IMR-90 (cell line): ENCODE measurements around the gene HMCN1. TPM values are rescaled to one million over a fixed set of nuclear protein-coding genes. Genes with fewer than 3 reads are reported as not detected.

Experiments used
- ATAC-seq: fragments of 200-7000 bp; cut with Tn5 transposase; 2 replicates; pipeline ENCODE4 v1.9.1; 2020; ENCODE audit warnings: low read depth, mild to moderate bottlenecking, moderate library complexity
- BruUV-seq: library from RNA; stranded (reverse); fragments of 400-500 nt; replicated peaks from 2 replicates; lab custom pipeline; 2021; lab: Mats Ljungman, UMichigan
- CTCF ChIA-PET: fragments of 300-600 bp; formaldehyde crosslinking; extraction: SDS; loops from one replicate; lab custom pipeline; 2021; ENCODE audit warnings: antibody characterized with exemption; lab: Yijun Ruan, JAX
- POLR2A ChIA-PET: fragments of 300-600 bp; sonication (Branson Sonifier 250); formaldehyde crosslinking; loops from one replicate; lab custom pipeline; 2022; ENCODE audit warnings: antibody characterized with exemption; ENCODE audit not compliant: unreplicated experiment; lab: Charles Lee
- DNase-seq: peaks from one replicate; pipeline ENCODE4 v3.0.0; 2013
- H2AFZ ChIP-seq: replicated peaks from 2 replicates; pipeline ENCODE3; 2013; ENCODE audit warnings: low read length, mild to moderate bottlenecking; ENCODE audit not compliant: poor library complexity
- H2AK5ac ChIP-seq: 2 replicates; pipeline ENCODE4 v1.6.1; 2013; ENCODE audit warnings: low read depth, low read length, inconsistent platforms
- H2AK9ac ChIP-seq: replicated peaks from 2 replicates; pipeline ENCODE3; 2013; ENCODE audit warnings: mild to moderate bottlenecking, low read depth, low read length, moderate library complexity; ENCODE audit not compliant: poor library complexity
- H2BK120ac ChIP-seq: 2 replicates; pipeline ENCODE4 v1.6.1; 2013; ENCODE audit warnings: low read depth, low read length, inconsistent platforms
- H2BK15ac ChIP-seq: 3 replicates; pipeline ENCODE4 v1.6.1; 2013; ENCODE audit warnings: low read depth, low read length, inconsistent platforms
- H2BK20ac ChIP-seq: 2 replicates; pipeline ENCODE4 v1.6.1; 2013; ENCODE audit warnings: low read depth, mild to moderate bottlenecking, inconsistent platforms, low read length, moderate library complexity
- H2BK5ac ChIP-seq: 2 replicates; pipeline ENCODE4 v1.6.1; 2013; ENCODE audit warnings: mild to moderate bottlenecking, low read depth, low read length, inconsistent platforms; ENCODE audit not compliant: poor library complexity, severe bottlenecking
- H3K14ac ChIP-seq: replicated peaks from 2 replicates; pipeline ENCODE4 v1.6.1; 2013; ENCODE audit warnings: low read depth, low read length, inconsistent platforms
- H3K18ac ChIP-seq: 2 replicates; pipeline ENCODE4 v1.6.1; 2013; ENCODE audit warnings: low read depth, low read length, control low read depth
- H3K23ac ChIP-seq: 2 replicates; pipeline ENCODE4 v1.6.1; 2013; ENCODE audit warnings: low read depth, low read length, inconsistent platforms
- H3K27ac ChIP-seq: 2 replicates; pipeline ENCODE4 v1.5.1; 2013; ENCODE audit warnings: mild to moderate bottlenecking, control low read depth, low read length; ENCODE audit not compliant: insufficient read depth
- H3K27me3 ChIP-seq: 2 replicates; pipeline ENCODE4 v1.6.1; 2013; ENCODE audit warnings: low read length; ENCODE audit not compliant: control insufficient read depth, insufficient read depth
- H3K36me3 ChIP-seq: 2 replicates; pipeline ENCODE4 v1.6.1; 2013; ENCODE audit warnings: low read length, mixed read lengths; ENCODE audit not compliant: control insufficient read depth, insufficient read depth
- H3K4ac ChIP-seq: 2 replicates; pipeline ENCODE4 v1.6.1; 2013; ENCODE audit warnings: low read depth, low read length, inconsistent platforms
- H3K4me1 ChIP-seq: 2 replicates; pipeline ENCODE4 v1.6.1; 2013; ENCODE audit warnings: low read length, mixed read lengths; ENCODE audit not compliant: control insufficient read depth, insufficient read depth
- H3K4me2 ChIP-seq: 2 replicates; pipeline ENCODE4 v1.6.1; 2013; ENCODE audit warnings: low read depth, mild to moderate bottlenecking, control low read depth, low read length, moderate library complexity
- H3K4me3 ChIP-seq: 2 replicates; pipeline ENCODE4 v1.5.1; 2013; ENCODE audit warnings: low read depth, mild to moderate bottlenecking, control low read depth, low read length, moderate library complexity; ENCODE audit not compliant: insufficient read depth
- H3K56ac ChIP-seq: 2 replicates; pipeline ENCODE4 v1.6.1; 2013; ENCODE audit warnings: low read length, inconsistent platforms; ENCODE audit not compliant: insufficient read depth; ENCODE audit errors: extremely low read depth
- H3K79me1 ChIP-seq, 2 experiments: 2 replicates each; pipeline ENCODE4 v1.6.1; 2013; ENCODE audit warnings: low read length in 2 of 2, inconsistent platforms in 1 of 2, low read depth in 1 of 2
- H3K9ac ChIP-seq: 2 replicates; pipeline ENCODE4 v1.6.1; 2013; ENCODE audit warnings: low read depth, low read length, control low read depth
- H3K9me1 ChIP-seq: 2 replicates; pipeline ENCODE4 v1.6.1; 2013; ENCODE audit warnings: low read length, inconsistent platforms; ENCODE audit not compliant: insufficient read depth
- H3K9me3 ChIP-seq: 2 replicates; pipeline ENCODE4 v1.6.1; 2013; ENCODE audit warnings: low read length; ENCODE audit not compliant: control insufficient read depth, insufficient read depth
- H4K20me1 ChIP-seq: 2 replicates; pipeline ENCODE4 v1.6.1; 2013; ENCODE audit warnings: low read length, inconsistent platforms; ENCODE audit not compliant: insufficient read depth
- H4K5ac ChIP-seq: 2 replicates; pipeline ENCODE4 v1.6.1; 2013; ENCODE audit warnings: mild to moderate bottlenecking, low read depth, low read length, control low read depth
- H4K8ac ChIP-seq, 2 experiments: 2 replicates each; pipeline ENCODE4 v1.6.1; 2013; ENCODE audit warnings: low read depth in 2 of 2, low read length in 2 of 2, control low read depth in 1 of 2, inconsistent platforms in 1 of 2
- H4K91ac ChIP-seq: 2 replicates; pipeline ENCODE4 v1.6.1; 2013; ENCODE audit warnings: low read depth, low read length, inconsistent platforms; ENCODE audit not compliant: insufficient read depth
- CTCF ChIP-seq: conservative IDR thresholded peaks from 2 replicates; pipeline ENCODE4 v1.5.1; 2012; ENCODE audit warnings: mild to moderate bottlenecking, low read depth, low read length, improper control_type of control experiment
- ELK1 ChIP-seq: fragments of 150-350 bp; IDR thresholded peaks from 2 replicates; pipeline ENCODE4 v1.6.1; 2016; ENCODE audit warnings: low read depth, mild to moderate bottlenecking, low read length, moderate library complexity, borderline replicate concordance
- MAFK ChIP-seq: IDR thresholded peaks from 2 replicates; pipeline ENCODE4 v1.6.1; 2012; ENCODE audit warnings: low read depth, low read length, improper control_type of control experiment
- RAD21 ChIP-seq: IDR thresholded peaks from 2 replicates; pipeline ENCODE4 v1.6.1; 2012; ENCODE audit warnings: low read length, improper control_type of control experiment
- dilution Hi-C: fragments of 300-500 bp; cut with HindIII; formaldehyde crosslinking; loops from one replicate; pipeline ENCODE4 v1.14.3; 2018; ENCODE audit warnings: low sequenced_read_pairs; ENCODE audit not compliant: unreplicated experiment
- in situ Hi-C: fragments of 300-500 bp; cut with MboI; formaldehyde crosslinking; loops from 3 replicates; pipeline ENCODE4 v1.14.3; 2019; ENCODE audit warnings: low sequenced_read_pairs, inconsistent platforms, mixed read lengths
- intact Hi-C: fragments of 100-400 bp; cut with micrococcal nuclease; formaldehyde crosslinking; loops from 2 replicates; pipeline ENCODE4 v1.10.0; 2022
- polyA plus RNA-seq, 3 experiments: library from polyadenylated mRNA; depleted of rRNA; stranded (reverse); fragments of >200 nt; gene quantifications; 2 replicates each; pipeline ENCODE4 v1.2.3, GENCODE V29; 2012; ENCODE audit warnings: low replicate concordance in 1 of 3
- total RNA-seq: library from RNA; depleted of rRNA; stranded (reverse); fragments of >200 nt; gene quantifications from 2 replicates; pipeline ENCODE4 v1.2.3, GENCODE V29; 2012

HMCN1 gene
- total and polyA plus RNA-seq, 2 of the 4 experiments (the other 2 are of a cell fraction): 6.1 to 11.7 TPM

- H3K36me3 ChIP-seq: no peaks in the 10 kb centered on the region
- no peak overlapping the region for H3K4me2 ChIP-seq
- H4K20me1 ChIP-seq: no peaks in the 10 kb centered on the region
- H3K27ac ChIP-seq: no peak overlapping the region
- ChIA-PET CTCF (no interaction called here), POLR2A (no interaction called here)
- H3K14ac ChIP-seq: no peak overlapping the region
- intact Hi-C loops: no loop called here
- no peaks in the 10 kb centered on the region for H3K9me3 ChIP-seq
- in situ Hi-C loops: loop anchor here (25.0 kb wide), 1 partner anchor 883 kb away; no protein-coding TSS in a partner anchor
- H2AK9ac ChIP-seq: no peak overlapping the region
- no peak; the same call in 1 of the 2 replicates for ATAC-seq
- no peak overlapping the region for H3K9ac ChIP-seq
- no peak overlapping the region for H2BK120ac ChIP-seq
- H3K27me3 ChIP-seq: peaks cover 3% of the 10 kb centered on the region; the same call in 1 of the 2 replicates
- H3K18ac ChIP-seq: no peak overlapping the region
- dilution Hi-C loops: no loop called here
- H4K91ac ChIP-seq: no peak overlapping the region
- H2AK5ac ChIP-seq: no peak overlapping the region
- 0 out of 2 replicates have a peak, but pooled peaks have one; percentile 20 for TF ChIP-seq CTCF
- no peak for TF ChIP-seq MAFK
- TF ChIP-seq ELK1: no peak
- 0 out of 2 replicates have a peak, but pooled peaks have one; percentile 15 for TF ChIP-seq RAD21
- H3K79me1 ChIP-seq: no peaks in the 10 kb centered on the region
- H3K4me3 ChIP-seq: no peak overlapping the region
- H3K9me1 ChIP-seq: no peaks in the 10 kb centered on the region
- no peak overlapping the region for H4K8ac ChIP-seq
- H2BK20ac ChIP-seq: no peak overlapping the region
- no peak overlapping the region for H4K5ac ChIP-seq
- H2BK15ac ChIP-seq: no peak overlapping the region
- no peak overlapping the region for H3K23ac ChIP-seq
- no peaks in the 10 kb centered on the region for H3K4me1 ChIP-seq
- no peak for DNase-seq
- no TSS peak for BruUV-seq
- H3K4ac ChIP-seq: no peak overlapping the region
- no peak overlapping the region for H2AFZ ChIP-seq
- no peak overlapping the region for H3K56ac ChIP-seq
- H2BK5ac ChIP-seq: no peak overlapping the region
Observed at GRCh38 chr1:185695299-185695698, 38.9 kb upstream of the HMCN1 start.
